GM11168 (cell line): ENCODE results near the gene TMEM121B.

Experiments used
- in situ Hi-C: fragments of 300-500 bp; cut with MboI; formaldehyde crosslinking; loops from one replicate; pipeline ENCODE4 v1.12.0; 2022; ENCODE audit warnings: low sequenced_read_pairs; ENCODE audit not compliant: unreplicated experiment

Gene TMEM121B

DNA sequence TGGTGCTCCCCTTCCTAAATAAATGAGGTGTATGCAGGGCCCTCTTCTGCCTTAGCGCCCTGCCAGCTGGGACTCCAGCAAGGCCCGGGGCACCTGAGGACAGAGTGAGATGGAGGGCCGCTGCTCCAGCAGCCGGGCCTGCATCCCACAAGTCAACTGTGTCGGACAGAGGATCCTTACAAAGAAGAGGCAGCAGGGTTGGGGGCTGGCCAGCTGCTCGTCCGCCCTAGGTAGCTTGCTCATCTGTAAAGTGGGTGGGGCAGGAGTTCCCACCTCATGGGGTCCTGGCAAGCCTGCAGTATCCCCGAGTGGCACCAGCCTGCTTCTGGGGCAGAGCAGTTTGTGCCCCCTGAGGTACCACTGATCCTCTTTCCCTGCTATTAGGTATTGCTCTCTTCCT, 7.6 kb downstream of the TMEM121B start:
- in situ Hi-C loops = no loop called here

DNA sequence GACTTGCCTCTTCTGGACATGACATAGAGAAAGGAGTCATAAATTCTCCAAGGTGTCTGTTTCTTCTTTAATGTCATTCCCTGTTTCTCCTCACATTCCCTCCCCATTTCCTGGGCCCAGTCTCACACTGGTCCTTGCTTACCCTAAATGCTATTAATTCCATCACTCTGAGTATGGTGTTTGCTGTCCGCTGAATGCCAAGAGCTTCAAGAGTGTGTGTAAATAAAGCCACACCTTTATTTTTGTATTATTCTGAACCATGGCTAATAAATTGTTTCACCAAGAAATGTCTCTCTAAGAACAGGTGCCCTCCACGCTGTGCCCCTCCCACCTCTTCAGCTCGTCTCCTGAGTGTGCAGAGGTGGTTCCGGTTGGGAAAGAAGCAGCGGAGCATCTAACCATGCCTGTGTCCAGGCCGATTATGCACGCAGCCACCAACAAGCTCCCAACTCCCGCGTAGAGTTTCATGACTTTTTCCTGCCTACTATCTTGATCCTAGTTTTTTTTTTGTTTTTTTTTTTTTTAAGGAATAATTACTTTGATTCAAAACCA, 8.6 kb downstream of the TMEM121B start:
- in situ Hi-C loops = no loop called here

DNA sequence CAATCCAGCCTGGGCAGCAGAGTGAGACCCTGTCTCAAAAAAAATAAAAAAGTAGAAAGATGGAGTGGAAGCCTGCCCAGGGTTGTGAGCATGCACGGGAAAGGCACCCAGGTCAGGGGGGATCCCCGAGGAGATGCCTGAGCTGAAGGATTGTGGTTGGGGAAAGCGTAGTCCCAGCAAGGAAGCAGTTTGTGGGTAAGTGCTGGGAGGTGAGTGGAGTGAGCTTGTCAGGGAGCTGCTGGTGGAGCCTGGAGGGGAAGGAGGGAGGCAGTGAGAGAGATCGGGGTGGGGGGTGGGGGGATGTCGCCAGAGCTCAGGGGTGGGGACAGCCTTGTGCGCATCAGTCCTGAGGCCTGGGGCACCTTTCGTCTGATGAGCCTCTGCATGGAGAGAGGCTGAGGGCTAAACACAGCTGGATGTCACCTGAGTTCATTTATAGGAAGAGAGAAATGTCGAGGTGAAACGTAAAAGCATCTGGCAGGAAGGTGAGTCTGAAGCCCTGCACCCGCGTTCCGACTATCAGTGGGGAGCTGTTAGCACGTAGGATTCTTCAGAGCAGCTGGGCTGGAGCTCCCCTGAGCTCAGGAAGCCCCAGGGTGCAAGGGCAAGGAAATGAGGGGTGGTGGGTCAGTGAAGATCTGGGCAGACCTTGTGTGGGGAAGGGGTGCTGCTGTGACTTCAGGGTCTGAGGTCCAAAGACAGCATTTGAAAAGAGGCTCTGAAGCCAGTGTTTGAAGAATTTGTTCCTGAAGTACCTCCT, 10.2 kb downstream of the TMEM121B start:
- in situ Hi-C loops = no loop called here

DNA sequence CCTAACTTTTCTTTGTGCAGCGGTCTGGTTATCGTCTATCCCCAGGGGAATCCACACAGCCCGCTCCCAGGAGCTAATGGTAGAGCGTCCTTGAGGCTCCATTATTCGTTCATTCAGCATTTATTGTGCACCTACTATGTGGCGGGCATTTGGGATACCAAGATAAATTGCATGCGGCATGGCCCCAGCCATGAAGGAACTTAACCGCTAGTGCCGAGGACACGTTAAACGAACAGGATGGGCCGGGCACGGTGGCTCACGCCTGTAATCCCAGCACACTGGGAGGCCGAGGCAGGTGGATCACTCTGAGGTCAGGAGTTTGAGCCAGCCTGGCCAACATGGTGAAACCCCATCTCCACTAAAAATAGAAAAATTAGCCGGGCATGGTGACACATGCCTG, 11.2 kb downstream of the TMEM121B start:
- in situ Hi-C loops = no loop called here

DNA sequence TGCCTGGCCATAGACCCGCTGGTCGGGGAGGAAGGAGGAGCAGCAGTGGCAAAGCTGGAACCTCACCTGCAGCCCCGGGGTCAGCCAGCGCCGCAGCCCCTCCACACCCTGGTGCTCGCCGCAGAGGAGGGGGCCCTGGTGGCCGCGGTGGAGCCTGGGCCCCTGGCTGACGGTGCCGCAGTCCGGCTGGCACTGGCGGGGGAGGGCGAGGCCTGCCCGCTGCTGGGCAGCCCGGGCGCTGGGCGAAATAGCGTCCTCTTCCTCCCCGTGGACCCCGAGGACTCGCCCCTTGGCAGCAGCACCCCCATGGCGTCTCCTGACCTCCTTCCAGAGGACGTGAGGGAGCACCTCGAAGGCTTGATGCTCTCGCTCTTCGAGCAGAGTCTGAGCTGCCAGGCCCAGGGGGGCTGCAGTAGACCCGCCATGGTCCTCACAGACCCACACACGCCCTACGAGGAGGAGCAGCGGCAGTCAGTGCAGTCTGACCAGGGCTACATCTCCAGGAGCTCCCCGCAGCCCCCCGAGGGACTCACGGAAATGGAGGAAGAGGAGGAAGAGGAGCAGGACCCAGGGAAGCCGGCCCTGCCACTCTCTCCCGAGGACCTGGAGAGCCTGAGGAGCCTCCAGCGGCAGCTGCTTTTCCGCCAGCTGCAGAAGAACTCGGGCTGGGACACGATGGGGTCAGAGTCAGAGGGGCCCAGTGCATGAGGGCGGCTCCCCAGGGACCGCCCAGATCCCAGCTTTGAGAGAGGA, 11.9 kb downstream of the TMEM121B start:
- in situ Hi-C loops = no loop called here

DNA sequence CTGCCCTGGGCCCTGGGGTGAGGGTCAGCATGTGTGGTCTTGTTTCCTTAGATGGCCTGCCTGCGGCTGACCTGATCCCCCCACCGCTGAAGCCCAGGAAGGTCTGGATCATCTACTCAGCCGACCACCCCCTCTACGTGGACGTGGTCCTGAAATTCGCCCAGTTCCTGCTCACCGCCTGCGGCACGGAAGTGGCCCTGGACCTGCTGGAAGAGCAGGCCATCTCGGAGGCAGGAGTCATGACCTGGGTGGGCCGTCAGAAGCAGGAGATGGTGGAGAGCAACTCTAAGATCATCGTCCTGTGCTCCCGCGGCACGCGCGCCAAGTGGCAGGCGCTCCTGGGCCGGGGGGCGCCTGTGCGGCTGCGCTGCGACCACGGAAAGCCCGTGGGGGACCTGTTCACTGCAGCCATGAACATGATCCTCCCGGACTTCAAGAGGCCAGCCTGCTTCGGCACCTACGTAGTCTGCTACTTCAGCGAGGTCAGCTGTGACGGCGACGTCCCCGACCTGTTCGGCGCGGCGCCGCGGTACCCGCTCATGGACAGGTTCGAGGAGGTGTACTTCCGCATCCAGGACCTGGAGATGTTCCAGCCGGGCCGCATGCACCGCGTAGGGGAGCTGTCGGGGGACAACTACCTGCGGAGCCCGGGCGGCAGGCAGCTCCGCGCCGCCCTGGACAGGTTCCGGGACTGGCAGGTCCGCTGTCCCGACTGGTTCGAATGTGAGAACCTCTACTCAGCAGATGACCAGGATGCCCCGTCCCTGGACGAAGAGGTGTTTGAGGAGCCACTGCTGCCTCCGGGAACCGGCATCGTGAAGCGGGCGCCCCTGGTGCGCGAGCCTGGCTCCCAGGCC, 12.7 kb downstream of the TMEM121B start:
- in situ Hi-C loops = no loop called here

DNA sequence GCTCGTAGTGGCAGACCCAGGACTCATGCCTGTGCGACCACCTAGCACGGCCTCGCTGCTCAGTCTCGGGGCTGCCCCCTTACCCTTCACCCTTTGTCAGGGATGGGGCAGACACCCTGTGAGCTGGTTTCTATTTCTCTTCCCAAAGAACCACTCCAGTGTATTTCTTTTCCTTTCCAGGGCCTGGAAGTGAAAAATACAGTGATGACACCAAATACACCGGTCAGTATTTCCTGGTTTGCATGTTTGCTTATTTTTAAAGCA, 13.7 kb downstream of the TMEM121B start:
- in situ Hi-C loops = no loop called here

DNA sequence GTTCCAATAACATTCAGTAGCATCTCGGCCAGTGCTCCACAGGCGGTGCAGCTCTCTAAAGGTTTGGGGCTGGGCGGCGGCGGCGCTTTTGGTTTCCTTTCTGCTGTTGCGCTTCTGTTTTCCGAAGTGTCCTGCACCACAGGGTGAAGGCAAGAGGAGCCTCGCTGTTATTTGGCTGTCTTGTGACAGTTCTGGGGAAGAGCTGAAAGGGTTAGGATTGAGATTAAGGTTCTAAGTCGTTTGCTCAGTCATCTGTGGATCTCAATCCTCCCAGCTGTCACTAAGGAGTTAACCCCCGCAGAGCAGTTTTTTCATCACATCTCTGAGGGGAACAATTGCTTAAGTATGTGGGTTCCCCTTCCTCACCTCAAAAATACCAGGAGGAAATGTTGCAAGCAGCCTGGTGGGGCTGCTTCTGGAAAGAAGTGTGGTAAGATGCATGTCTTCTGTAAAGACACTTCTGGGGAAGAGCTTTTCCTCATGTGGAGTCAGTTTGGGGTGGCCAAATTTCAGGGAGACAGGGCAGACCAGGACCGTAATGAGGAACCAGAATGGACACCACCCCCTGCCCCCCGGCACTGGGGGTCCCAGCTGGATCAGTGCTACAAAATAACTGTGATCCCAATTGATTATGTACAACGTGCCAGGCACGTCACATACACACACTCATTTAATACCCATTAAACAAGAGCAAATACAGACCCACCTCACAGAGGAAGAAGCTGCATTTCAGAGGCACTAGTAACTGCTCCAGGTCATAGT, 14.2 kb downstream of the TMEM121B start:
- in situ Hi-C loops = no loop called here

DNA sequence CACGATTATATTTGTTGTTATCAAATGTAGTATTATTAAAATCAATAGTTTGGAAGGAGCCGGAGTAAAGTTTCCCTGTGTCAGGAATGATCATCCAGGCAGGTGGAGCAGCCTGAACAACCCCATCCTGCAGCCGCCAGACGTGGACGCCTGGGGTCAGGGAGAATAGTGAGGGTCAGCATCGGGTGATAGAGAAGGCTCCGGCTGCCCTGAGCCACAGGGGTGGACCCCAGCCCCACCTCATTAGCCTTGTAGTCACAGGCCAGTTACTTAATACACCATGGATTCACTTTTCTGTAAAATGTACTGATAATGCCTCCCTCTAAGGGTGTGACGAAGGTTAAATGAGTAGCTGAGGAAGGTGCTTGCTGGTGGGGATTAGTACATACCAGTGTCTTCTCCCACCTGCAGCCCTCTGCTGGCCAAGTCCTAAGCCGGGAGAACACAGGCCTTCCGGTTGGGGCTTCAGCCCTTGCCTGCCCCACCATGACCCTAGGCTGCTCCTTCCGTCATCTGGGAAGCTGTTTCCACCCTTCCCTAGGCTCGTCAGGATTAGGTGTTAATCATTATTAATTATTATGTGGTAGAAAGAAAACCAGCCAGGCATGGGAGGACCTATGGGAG, 14.9 kb downstream of the TMEM121B start:
- in situ Hi-C loops = no loop called here

DNA sequence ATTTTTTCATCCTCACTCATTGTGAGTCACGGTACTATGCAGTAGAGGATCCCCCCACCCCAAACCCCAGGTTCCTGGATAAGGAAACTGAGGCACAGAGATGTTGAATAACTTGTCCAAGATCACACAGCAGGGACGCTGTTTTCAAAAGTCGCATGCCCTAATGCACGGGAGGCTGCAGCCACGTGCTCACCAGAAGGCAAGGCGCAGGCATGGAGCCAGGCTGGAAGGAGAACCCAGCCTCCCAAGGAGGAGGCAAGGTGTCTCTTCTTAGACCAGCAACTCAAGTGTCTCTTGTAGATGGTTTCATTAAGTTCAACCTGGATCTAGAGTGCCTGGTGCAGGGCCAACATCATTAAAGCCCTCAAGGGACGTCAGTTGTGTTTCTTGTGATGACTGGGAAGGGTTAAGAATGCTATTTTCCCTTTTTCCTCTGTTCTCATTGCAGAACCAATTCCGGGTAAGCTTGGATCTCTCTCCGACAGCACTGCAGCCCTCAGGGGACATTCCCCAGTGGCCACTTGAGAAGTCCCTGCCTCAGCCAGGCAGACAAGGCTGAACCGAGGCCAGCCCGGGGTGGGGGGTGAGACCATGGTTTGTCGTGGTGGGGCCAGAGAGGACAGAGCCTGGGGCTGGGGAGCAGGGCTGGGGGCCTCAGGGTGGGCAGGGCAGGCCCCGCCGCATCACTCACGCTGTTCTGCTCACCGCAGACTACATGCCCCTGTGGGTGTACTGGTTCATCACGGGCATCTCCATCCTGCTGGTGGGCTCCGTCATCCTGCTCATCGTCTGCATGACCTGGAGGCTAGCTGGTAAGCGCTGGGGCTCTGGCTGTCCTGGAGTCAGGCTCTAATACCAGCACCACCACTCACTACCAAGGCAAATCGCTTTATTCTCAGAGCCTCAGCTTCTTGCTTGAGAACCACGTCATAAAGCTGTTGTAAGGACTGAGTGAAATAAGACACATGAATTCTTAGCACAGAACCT, 15.7 kb downstream of the TMEM121B start:
- in situ Hi-C loops = no loop called here

DNA sequence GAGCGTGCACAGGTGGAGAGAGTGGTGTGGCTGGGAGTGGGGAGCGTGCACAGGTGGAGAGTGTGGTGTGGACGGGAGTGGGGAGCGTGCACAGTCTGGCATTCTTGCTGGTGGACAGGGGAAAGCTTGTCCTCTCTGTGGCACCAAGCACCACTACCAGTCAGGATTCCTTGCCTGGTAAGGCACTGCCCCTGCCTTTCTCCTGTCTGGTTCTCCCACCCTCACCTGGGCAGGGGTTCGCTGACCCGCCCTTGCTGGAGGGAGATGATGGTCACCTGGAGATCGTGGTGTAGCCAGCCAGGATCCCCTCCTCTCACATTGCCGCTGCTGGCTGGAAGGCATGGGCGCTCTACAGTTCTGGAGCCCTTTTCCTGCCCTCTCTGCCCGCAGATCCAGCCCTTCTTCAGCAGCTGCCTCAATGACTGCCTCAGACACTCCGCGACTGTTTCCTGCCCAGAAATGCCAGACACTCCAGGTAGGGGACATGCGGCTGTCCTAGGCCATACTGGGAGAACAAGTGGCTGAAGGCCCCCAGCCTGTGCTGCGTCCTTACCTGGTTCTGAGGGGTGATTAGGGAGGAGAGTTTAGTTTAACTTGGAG, 16.7 kb downstream of the TMEM121B start:
- in situ Hi-C loops = no loop called here

DNA sequence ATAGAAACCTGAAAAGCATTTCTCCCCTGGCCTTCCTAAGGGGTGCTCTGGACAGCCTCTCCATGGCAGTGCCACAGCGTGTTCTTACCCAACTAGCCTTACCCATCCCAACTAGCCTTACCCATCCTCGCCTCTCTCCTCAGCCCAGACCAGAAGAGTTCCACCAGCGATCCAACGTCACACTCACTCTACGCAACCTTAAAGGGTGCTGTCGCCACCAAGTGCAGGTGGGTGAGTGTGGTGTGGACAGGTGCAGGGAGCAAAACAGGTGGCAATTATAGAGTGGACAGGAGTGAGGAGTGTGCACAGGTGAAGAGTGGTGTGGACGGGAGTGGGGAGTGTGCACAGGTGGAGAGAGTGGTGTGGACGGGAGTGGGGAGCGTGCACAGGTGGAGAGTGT, 17.8 kb downstream of the TMEM121B start:
- in situ Hi-C loops = no loop called here

DNA sequence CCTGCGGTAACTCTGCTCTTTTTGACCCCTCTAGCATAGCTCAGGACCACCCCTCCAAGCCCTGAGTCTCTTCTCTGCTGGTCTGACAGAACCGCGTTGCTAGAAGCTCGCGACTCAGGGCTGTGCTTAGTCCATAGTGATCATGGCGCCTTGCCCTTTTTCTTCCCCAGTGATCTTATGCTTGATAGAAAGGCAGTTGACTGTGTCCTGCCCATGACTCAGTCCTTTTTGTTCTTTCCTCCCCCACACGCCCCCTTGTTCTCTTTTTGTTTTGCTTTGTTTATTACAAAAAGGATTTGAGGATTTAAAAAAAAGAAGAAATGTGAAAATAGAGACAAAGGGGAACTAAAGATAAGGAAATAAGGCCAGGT, 18.9 kb downstream of the TMEM121B start:
- in situ Hi-C loops = no loop called here

DNA sequence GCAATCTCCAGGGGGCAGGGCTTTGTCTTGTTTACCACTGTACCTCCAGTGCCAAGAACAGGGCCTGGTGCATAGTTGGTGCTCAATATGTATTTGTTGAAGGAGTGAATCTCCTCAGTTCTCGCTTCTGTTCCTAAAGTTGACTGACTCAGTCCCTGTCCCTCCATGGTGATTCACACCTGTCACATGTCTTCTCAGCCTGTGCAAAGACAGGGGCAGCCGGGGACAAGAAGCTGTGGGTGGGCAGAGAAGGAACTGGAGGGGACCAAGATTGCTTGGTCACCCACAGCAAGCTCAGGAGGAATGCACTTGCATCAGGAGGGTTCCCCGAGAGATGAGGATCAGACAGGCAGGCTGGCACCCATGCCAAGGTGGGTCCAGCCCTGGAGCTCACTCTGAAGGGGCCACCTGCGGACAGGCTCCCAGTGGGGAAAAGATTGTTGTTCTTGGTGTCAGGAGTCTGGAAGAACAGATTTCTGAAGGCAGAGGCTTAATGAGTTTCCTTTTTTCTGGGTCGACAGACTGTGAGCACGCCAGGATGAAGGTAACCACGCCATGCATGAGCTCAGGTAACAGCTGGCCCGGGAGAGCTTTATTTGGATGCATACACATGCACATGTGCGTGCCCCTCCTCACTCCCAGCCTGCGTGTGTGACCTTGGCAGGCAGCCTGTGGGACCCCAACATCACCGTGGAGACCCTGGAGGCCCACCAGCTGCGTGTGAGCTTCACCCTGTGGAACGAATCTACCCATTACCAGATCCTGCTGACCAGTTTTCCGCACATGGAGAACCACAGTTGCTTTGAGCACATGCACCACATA, 19.5 kb downstream of the TMEM121B start:
- in situ Hi-C loops = no loop called here

DNA sequence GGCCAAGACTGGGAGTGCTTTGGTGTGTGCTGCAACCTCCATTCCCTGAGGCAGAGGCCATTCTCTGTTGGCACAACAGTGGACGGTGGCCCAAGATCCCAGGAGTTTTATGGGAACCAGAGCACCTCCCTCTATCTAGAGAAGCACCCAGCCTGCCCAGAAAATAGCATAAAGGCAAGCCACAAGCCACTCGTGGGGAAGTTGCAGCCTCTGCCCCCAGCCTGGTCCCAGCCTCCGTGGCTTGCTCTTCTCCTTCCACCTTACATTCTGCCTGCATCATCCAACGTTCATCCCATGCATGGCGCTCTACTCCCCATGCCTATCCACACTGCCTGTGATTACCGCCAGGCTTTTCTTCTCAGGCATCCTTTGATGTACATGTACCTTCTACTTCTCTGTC, 20.5 kb downstream of the TMEM121B start:
- in situ Hi-C loops = no loop called here

DNA sequence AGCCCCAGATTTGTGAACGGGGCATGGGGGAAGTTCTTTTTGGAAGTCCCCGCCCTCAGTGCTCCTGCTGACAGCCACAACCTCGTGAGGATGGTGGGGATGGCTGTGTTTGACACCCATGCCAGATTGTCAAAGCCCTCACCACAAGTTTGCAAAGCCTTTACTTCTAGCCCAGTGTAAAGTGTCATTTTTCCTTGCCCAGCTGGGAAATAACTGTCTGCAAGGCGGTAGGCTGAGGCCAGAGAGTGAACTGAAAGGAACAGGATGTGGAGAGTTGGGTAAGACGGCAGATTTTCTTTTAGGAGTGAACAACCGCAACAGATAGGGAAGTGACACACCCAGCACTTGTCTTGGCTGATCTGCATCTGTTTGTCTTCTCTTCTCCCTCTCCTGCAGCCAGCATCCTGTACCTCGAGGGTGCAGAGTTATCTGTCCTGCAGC, 22.8 kb downstream of the TMEM121B start:
- in situ Hi-C loops = no loop called here

DNA sequence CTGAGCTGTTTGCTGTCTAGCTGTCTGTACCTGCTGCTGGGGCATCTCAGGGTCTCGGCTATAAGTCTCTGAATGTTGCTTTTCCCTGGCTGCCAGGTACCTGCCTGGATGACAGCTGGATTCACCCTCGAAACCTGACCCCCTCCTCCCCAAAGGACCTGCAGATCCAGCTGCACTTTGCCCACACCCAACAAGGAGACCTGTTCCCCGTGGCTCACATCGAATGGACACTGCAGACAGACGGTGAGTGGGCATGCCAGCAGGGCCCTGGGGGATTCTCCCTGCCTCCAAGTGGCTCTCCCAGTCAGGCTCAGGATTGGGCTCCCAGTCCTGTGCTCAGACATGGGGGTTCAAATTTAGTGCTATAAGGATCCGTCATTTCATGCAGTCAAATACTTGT, 23.5 kb downstream of the TMEM121B start:
- in situ Hi-C loops = no loop called here
